NCI-H1417 treated with DMSO at 0.1 percent for 48 hours (cell line): ENCODE measurements around the gene KHNYN.
A peak's percentile ranks its signal among the peaks of the same experiment; 100 is the strongest.

Source experiments
- DNase-seq: peaks from one replicate; lab custom pipeline; 2025; lab: John Stamatoyannopoulos, UW

The KHNYN gene

GRCh38 chr14:24422694-24423601, 6.8 kb upstream of the KHNYN start:
- no peak for DNase-seq

GRCh38 chr14:24425704-24426103, 4.0 kb upstream of the KHNYN start:
- no peak for DNase-seq

- DNase-seq, result no peak
Measured at GRCh38 chr14:24426150-24426911, 3.4 kb upstream of the KHNYN start.

- no peak for DNase-seq
Measured at GRCh38 chr14:24426912-24427536, 2.7 kb upstream of the KHNYN start.

GRCh38 chr14:24427537-24428508, 1.9 kb upstream of the KHNYN start:
- no peak for DNase-seq

GRCh38 chr14:24428628-24429394, 943 bp upstream of the KHNYN start:
- no peak for DNase-seq

- no peak for DNase-seq
Measured at GRCh38 chr14:24430143-24430681, 458 bp downstream of the KHNYN start.

- DNase-seq, result no peak
Measured at GRCh38 chr14:24430682-24431568, 1.2 kb downstream of the KHNYN start.

- DNase-seq, result peak; percentile 55
Measured at GRCh38 chr14:24431569-24432258, 2.0 kb downstream of the KHNYN start.

GRCh38 chr14:24432259-24433131, 2.7 kb downstream of the KHNYN start:
- DNase-seq, result no peak

GRCh38 chr14:24434036-24434435, 4.3 kb downstream of the KHNYN start:
- DNase-seq, result no peak

GRCh38 chr14:24434676-24435075, 4.9 kb downstream of the KHNYN start:
- no peak for DNase-seq

GRCh38 chr14:24435192-24435810, 5.5 kb downstream of the KHNYN start:
- no peak for DNase-seq

GRCh38 chr14:24435998-24436354, 6.2 kb downstream of the KHNYN start:
- DNase-seq, result no peak

- DNase-seq, result no peak
Measured at GRCh38 chr14:24436355-24437019, 6.7 kb downstream of the KHNYN start.

GRCh38 chr14:24437020-24437735, 7.4 kb downstream of the KHNYN start:
- no peak for DNase-seq
